ENCODE data around the gene ROR1.

- TF ChIP-seq EZH2 (IDR thresholded peaks at IDR 0.05; ENCODE audit: low read depth) (no peak), CTCF (conservative IDR thresholded peaks at IDR 0.05) (no peak)
Observed at GRCh38 chr1:64038965-64039364, 265.1 kb downstream of the ROR1 start.
